MM.1S (cell line): Measurements from ENCODE around the gene IL12B.
A peak's percentile ranks its signal among the peaks of the same experiment; 100 is the strongest.

Experiments
- DNase-seq: peaks from one replicate; pipeline ENCODE4 v3.0.0-alpha.2; 2015
- H2AFZ ChIP-seq: fragments of 300-600 bp; sonication (generic); 2 replicates; pipeline ENCODE4 v1.6.0; 2016; ENCODE audit warnings: antibody characterized with exemption, low read length
- H3F3A ChIP-seq: fragments of 300-600 bp; sonication (generic); 2 replicates; pipeline ENCODE4 v1.6.1; 2016; ENCODE audit warnings: mild to moderate bottlenecking, antibody characterized with exemption, low read length, moderate library complexity, mixed read lengths; ENCODE audit not compliant: insufficient read depth
- H3K27ac ChIP-seq: fragments of 300-600 bp; sonication (generic); 2 replicates; pipeline ENCODE4 v1.5.1; 2016; ENCODE audit warnings: mild to moderate bottlenecking, low read length
- H3K27me3 ChIP-seq: fragments of 300-600 bp; sonication (generic); replicated peaks from 2 replicates; pipeline ENCODE4 v1.6.0; 2016; ENCODE audit warnings: low read length; ENCODE audit not compliant: insufficient read depth
- H3K36me3 ChIP-seq: fragments of 300-600 bp; sonication (generic); replicated peaks from 2 replicates; pipeline ENCODE4 v1.6.1; 2016; ENCODE audit warnings: mild to moderate bottlenecking, low read length, mixed read lengths; ENCODE audit not compliant: insufficient read depth
- H3K4me1 ChIP-seq: fragments of 300-600 bp; sonication (generic); 2 replicates; pipeline ENCODE4 v1.6.1; 2016; ENCODE audit warnings: low read length, mixed read lengths
- H3K4me2 ChIP-seq: fragments of 300-600 bp; sonication (generic); 2 replicates; pipeline ENCODE4 v1.6.0; 2016; ENCODE audit warnings: low read depth, low read length
- H3K4me3 ChIP-seq: fragments of 300-600 bp; sonication (generic); 2 replicates; pipeline ENCODE4 v1.5.1; 2016; ENCODE audit warnings: low read length, mixed read lengths
- H3K79me2 ChIP-seq: fragments of 300-600 bp; sonication (generic); 2 replicates; pipeline ENCODE4 v1.6.1; 2016; ENCODE audit warnings: mixed run types, low read length, mixed read lengths
- H3K9ac ChIP-seq: fragments of 300-600 bp; sonication (generic); 2 replicates; pipeline ENCODE4 v1.6.1; 2016; ENCODE audit warnings: low read length, mixed read lengths
- H3K9me2 ChIP-seq: fragments of 300-600 bp; sonication (generic); replicated peaks from 2 replicates; pipeline ENCODE4 v1.6.1; 2016; ENCODE audit warnings: mild to moderate bottlenecking, low read length, mixed read lengths; ENCODE audit not compliant: insufficient read depth
- H3K9me3 ChIP-seq: fragments of 300-600 bp; sonication (generic); replicated peaks from 2 replicates; pipeline ENCODE4 v1.6.1; 2016; ENCODE audit warnings: mild to moderate bottlenecking, low read length, mixed read lengths; ENCODE audit not compliant: insufficient read depth
- H4K20me1 ChIP-seq: fragments of 300-600 bp; sonication (generic); 2 replicates; pipeline ENCODE4 v1.6.1; 2016; ENCODE audit warnings: mild to moderate bottlenecking, low read length, moderate library complexity, mixed read lengths; ENCODE audit not compliant: insufficient read depth
- EZH2 ChIP-seq: fragments of 300-600 bp; sonication (generic); optimal IDR thresholded peaks from 2 replicates; pipeline ENCODE3; 2017; ENCODE audit warnings: low read depth, mild to moderate bottlenecking, antibody characterized with exemption, low read length, mixed read lengths
- EZH2phosphoT487 ChIP-seq: fragments of 300-600 bp; sonication (generic); IDR thresholded peaks from 2 replicates; pipeline ENCODE4 v1.6.1; 2018; ENCODE audit warnings: antibody characterized with exemption, low read length
- TF ChIP-seq, protein P1 (sequence below): fragments of 300-600 bp; sonication (generic); IDR thresholded peaks from 2 replicates; pipeline ENCODE4 v1.5.1; 2016; ENCODE audit warnings: antibody characterized with exemption, low read length, mixed read lengths

Gene IL12B

DNA sequence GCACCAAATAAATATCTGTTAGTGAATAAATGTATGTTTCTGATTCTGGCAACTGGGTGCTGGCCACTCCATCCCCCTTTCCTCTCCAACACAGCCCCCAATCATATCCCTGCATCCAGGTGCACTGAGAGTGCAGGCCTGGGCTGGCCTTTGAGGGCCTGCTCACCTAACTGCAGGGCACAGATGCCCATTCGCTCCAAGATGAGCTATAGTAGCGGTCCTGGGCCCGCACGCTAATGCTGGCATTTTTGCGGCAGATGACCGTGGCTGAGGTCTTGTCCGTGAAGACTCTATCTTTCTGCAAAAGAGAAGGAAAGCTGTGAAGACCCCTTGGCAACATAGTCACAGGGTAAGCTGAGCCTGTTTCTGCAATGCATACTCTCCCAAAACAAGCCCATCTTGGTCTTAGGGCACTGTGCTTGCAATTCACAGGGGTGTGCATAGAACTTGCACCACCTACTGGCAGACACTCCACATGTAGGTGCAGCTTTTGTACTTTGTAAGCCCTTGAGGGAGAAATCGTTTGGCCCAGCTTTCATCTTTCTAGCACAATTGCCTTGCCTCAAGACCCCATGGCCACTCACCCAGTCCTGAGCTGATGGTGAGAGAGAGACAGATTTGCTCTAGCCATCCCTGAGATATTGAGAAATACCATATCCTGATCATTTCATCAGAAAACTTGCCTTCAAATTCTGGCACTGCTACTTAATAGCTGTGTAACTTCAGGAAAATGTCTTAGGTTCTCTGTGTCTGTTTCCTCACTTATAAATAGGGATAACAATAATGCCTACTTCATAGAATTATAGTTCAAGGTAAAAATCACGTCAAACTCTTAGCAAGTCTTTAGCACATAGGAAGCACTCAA is 13.5 kb downstream of the IL12B start:
- Histone ChIP-seq H2AFZ (no peak overlapping the region), H3K79me2 (no peaks in the 10 kb centered on the region), H3K4me3 (no peak overlapping the region), H3F3A (no peaks in the 10 kb centered on the region), H4K20me1 (no peaks in the 10 kb centered on the region), H3K9me2 (no peaks in the 10 kb centered on the region), H3K9ac (no peak overlapping the region), H3K9me3 (no peaks in the 10 kb centered on the region), H3K4me2 (no peak overlapping the region), H3K36me3 (no peaks in the 10 kb centered on the region), H3K4me1 (no peaks in the 10 kb centered on the region), H3K27me3 (no peaks in the 10 kb centered on the region), H3K27ac (no peak overlapping the region)
- TF ChIP-seq, protein P1, sequence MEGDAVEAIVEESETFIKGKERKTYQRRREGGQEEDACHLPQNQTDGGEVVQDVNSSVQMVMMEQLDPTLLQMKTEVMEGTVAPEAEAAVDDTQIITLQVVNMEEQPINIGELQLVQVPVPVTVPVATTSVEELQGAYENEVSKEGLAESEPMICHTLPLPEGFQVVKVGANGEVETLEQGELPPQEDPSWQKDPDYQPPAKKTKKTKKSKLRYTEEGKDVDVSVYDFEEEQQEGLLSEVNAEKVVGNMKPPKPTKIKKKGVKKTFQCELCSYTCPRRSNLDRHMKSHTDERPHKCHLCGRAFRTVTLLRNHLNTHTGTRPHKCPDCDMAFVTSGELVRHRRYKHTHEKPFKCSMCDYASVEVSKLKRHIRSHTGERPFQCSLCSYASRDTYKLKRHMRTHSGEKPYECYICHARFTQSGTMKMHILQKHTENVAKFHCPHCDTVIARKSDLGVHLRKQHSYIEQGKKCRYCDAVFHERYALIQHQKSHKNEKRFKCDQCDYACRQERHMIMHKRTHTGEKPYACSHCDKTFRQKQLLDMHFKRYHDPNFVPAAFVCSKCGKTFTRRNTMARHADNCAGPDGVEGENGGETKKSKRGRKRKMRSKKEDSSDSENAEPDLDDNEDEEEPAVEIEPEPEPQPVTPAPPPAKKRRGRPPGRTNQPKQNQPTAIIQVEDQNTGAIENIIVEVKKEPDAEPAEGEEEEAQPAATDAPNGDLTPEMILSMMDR = peak; percentile 70
- TF ChIP-seq EZH2 = no peak
- DNase-seq = peak; percentile 61

DNA sequence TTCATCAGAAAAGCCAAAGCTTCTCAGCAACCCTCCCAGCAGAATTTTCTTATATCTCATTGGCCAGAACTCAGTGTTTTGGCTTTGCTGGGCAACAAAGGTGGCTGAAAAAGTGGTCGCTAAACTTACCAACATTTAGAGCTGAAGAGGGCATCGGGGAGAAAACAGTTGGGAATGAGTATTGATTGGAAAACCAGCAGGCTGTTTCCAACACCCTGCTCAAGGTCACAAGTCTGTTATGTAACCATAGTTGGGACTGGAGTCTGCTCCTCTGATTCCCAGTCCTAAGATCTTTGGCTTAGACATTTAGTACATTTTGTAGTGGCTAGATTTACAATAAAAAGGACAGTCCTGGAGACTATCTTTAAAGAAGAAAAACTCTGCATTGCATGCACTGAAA is 17.1 kb downstream of the IL12B start:
- peaks cover 7% of the 10 kb centered on the region; the same call in 1 of the 2 replicates for H3K4me1 ChIP-seq
- DNase-seq = no peak
- H3K79me2 ChIP-seq = no peaks in the 10 kb centered on the region
- H3K9me3 ChIP-seq = no peaks in the 10 kb centered on the region
- no peak overlapping the region for H2AFZ ChIP-seq
- H3F3A ChIP-seq = no peaks in the 10 kb centered on the region
- H3K9me2 ChIP-seq = no peaks in the 10 kb centered on the region
- no peak overlapping the region for H3K4me3 ChIP-seq
- H3K27me3 ChIP-seq = no peaks in the 10 kb centered on the region
- no peaks in the 10 kb centered on the region for H4K20me1 ChIP-seq
- TF ChIP-seq EZH2phosphoT487 = no peak
- no peak for TF ChIP-seq EZH2
- TF ChIP-seq, protein P1 = no peak
- H3K4me2 ChIP-seq = no peak overlapping the region
- H3K27ac ChIP-seq = no peak overlapping the region
- H3K9ac ChIP-seq = no peak overlapping the region
- no peaks in the 10 kb centered on the region for H3K36me3 ChIP-seq

DNA sequence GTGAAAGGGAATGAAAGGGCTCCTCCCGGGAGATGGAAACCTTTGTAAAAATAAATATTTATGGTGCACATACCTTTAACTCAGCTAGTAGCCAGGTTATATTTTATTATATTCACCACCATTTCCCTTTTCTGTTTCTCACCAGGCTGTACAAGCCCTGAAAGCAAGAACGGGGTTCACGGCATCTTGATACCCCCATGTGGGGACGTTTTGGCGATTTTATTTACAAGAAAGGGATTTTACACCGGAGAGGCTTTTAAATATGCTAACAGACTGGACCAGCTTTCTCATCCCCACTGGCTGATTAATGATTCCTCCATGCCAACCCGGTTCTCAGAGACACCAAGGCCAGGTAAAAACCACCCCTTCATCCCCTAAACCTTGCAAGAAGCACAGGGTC is 19.2 kb downstream of the IL12B start:
- Histone ChIP-seq H3K79me2 (no peaks in the 10 kb centered on the region), H3K9me3 (no peaks in the 10 kb centered on the region), H3K4me2 (peak overlapping the region; percentile 66), H3K9me2 (no peaks in the 10 kb centered on the region), H3K9ac (peak overlapping the region; percentile 21; the same call in 1 of the 2 replicates), H3K4me1 (peaks cover 7% of the 10 kb centered on the region; the same call in 1 of the 2 replicates), H3K27ac (no peak overlapping the region), H2AFZ (peak overlapping the region; percentile 68), H3K36me3 (no peaks in the 10 kb centered on the region), H3K4me3 (peak overlapping the region; percentile 57), H4K20me1 (no peaks in the 10 kb centered on the region), H3K27me3 (no peaks in the 10 kb centered on the region), H3F3A (no peaks in the 10 kb centered on the region)
- no peak for DNase-seq
- TF ChIP-seq, protein P1 = no peak
- TF ChIP-seq EZH2phosphoT487 = no peak
- TF ChIP-seq EZH2 = no peak
